GM13976 (cell line): ENCODE data around the gene COQ10B.
"Not testable (repeated sequence)": the region's sequence is repeated elsewhere in the genome, so short reads cannot be mapped to it uniquely, and the experiment has no call there.

Source experiments
- DNase-seq: peaks from one replicate; pipeline ENCODE4 v3.0.0; 2012; ENCODE audit warnings: low spot score
- CTCF ChIP-seq: IDR thresholded peaks from 2 replicates; pipeline ENCODE4 v1.5.1; 2012; ENCODE audit warnings: borderline replicate concordance, mild to moderate bottlenecking; ENCODE audit not compliant: insufficient read depth; ENCODE audit errors: extremely low read depth, missing control alignments, control extremely low read depth
- in situ Hi-C: fragments of 300-500 bp; cut with MboI; formaldehyde crosslinking; loops from one replicate; pipeline ENCODE4 v1.12.0; 2022; ENCODE audit warnings: low sequenced_read_pairs, mixed read lengths, inconsistent platforms; ENCODE audit not compliant: unreplicated experiment

Gene COQ10B

GRCh38 chr2:197450465-197450864 lies 2.9 kb upstream of the COQ10B start:
- in situ Hi-C loops: no loop called here
- TF ChIP-seq CTCF: no peak
- DNase-seq: no peak

GRCh38 chr2:197450935-197451358 lies 2.4 kb upstream of the COQ10B start:
- DNase-seq, in situ Hi-C loops: not testable (repeated sequence)

GRCh38 chr2:197452754-197453122 lies 614 bp upstream of the COQ10B start:
- DNase-seq: no peak
- TF ChIP-seq CTCF: no peak
- in situ Hi-C loops: no loop called here

- TF ChIP-seq CTCF: no peak
- DNase-seq: peak; percentile 73
- in situ Hi-C loops: no loop called here
These were observed 604 bp downstream of the COQ10B start for GRCh38 chr2:197453914-197454398.

- DNase-seq: no peak
- no peak for TF ChIP-seq CTCF
- in situ Hi-C loops: no loop called here
These were observed 1.6 kb downstream of the COQ10B start for GRCh38 chr2:197454923-197455322.

GRCh38 chr2:197455428-197455827 lies 2.1 kb downstream of the COQ10B start:
- no peak for TF ChIP-seq CTCF
- in situ Hi-C loops: no loop called here
- DNase-seq: no peak

- in situ Hi-C loops: no loop called here
- no peak for DNase-seq
- TF ChIP-seq CTCF: no peak
These were observed 7.3 kb downstream of the COQ10B start for GRCh38 chr2:197460649-197461048.
